ENCODE data around the gene VPS39.

The VPS39 gene

GRCh38 chr15:42201801-42202200 lies 6.3 kb downstream of the VPS39 start:
- no peak for DNase-seq (ENCODE audit: low spot score)

GRCh38 chr15:42199126-42199525 lies 9.0 kb downstream of the VPS39 start:
- DNase-seq (ENCODE audit: low spot score): no peak

GRCh38 chr15:42198516-42198915 lies 9.6 kb downstream of the VPS39 start:
- DNase-seq (ENCODE audit: low spot score): no peak

GRCh38 chr15:42194513-42194912 lies 13.6 kb downstream of the VPS39 start:
- DNase-seq (ENCODE audit: low spot score): no peak

GRCh38 chr15:42193383-42193782 lies 14.7 kb downstream of the VPS39 start:
- DNase-seq (ENCODE audit: low spot score): no peak

GRCh38 chr15:42191610-42192346 lies 16.3 kb downstream of the VPS39 start:
- DNase-seq (ENCODE audit: low spot score): no peak

GRCh38 chr15:42190370-42190769 lies 17.7 kb downstream of the VPS39 start:
- DNase-seq (ENCODE audit: low spot score): no peak

DNA sequence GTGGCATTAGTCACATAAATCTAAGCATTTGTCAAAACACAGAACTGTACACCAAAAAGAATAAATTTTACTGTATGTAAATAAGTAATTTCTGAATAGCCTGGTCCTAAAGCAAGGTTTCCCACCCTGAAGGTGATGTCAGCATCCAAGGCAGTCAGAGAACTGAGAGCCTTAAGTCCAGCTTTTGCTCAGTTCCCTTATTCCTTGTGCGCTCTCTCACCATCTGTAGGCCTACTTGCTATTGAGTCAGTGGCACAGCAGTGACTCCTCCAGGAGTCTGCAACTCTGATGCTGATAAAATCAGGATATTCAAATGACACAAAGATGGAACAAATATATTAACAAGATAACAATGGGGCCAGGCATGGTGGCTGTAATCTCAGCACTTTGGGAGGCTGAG lies 22.3 kb downstream of the VPS39 start:
- no peak for DNase-seq (ENCODE audit: low spot score)

GRCh38 chr15:42184736-42185135 lies 23.4 kb downstream of the VPS39 start:
- no peak for DNase-seq (ENCODE audit: low spot score)

GRCh38 chr15:42184296-42184695 lies 23.8 kb downstream of the VPS39 start:
- DNase-seq (ENCODE audit: low spot score): no peak

DNA sequence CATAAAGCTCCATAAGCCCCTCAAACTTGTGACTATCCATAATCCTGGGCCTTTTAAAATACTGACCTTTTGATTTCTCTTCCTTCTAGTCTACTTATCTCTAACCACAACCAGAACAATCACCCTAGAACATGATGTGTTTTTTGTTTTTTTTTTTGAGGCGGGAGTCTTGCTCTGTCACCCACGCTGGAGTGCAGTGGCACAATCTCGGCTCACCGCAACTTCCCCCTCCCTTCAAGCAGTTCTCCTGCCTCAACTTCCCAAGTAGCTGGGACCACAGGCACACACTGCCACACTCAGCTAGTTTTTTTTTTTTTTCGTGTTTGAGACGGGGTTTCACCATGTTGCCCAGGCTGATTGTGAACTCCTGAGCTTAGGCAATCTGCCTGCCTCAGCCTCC lies 25.1 kb downstream of the VPS39 start:
- no peak for DNase-seq (ENCODE audit: low spot score)

DNA sequence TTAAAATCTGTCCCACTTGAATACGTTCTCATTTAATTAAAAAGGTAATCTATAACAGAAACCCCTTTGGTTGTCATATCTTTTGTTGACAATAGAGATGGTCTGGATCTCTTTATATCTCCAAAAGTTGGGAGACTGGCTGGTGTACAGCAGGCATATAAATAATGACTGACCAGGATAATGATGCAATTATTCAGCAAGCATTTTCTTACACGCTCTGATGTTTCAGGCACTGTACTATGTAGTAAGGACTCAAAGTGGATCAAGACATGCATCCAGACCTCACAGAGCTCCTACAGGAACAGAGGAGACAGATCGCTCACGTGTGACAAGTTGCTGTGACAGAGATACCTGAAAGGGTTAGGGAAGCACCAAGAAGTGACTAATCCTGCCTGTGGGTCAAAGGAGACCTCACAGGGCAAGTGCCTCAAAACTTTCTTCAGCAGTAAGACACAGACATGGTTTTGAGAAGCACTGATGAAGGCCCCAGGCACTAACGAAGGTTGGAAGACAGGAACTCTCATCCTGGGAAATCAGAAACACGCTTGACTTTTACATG lies 25.7 kb downstream of the VPS39 start:
- DNase-seq (ENCODE audit: low spot score): no peak

DNA sequence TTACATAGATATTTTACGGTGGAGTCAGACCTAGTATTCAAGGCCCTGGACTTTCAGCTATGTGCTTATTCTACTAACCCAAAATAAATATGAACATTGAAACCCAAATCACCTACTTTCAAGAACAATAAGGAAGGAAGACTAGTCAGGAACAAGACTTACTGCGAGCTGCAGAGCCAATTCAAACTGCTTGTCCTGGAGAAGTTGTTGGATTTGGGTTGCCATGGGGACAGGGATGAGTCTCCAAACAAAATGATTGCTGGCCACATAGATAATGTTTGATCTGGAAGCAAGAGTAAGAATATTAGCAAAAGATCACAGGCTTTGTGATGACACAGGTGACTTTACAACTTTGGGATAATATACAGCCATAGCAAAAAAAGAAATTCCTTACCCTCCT lies 30.0 kb downstream of the VPS39 start:
- DNase-seq (ENCODE audit: low spot score): no peak

DNA sequence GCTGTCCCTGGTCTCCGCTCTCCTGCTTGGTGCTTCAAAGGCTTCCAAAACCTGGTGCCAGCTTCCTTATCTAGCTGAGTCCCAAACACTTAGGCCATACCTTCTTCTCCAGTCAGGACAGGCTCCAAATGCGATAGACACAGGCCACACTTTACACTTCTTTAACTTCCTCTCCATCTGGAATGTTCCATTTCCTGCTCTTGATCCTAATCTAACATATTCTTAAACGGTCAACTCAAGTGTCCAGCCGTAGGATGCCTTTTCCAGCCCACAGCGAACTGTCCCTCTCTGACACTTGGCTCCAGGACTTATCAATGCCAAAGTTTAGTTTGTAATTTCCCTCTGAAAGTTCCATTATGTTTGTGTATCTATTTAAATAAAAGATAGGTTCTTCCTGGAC lies 32.4 kb downstream of the VPS39 start:
- no peak for DNase-seq (ENCODE audit: low spot score)

DNA sequence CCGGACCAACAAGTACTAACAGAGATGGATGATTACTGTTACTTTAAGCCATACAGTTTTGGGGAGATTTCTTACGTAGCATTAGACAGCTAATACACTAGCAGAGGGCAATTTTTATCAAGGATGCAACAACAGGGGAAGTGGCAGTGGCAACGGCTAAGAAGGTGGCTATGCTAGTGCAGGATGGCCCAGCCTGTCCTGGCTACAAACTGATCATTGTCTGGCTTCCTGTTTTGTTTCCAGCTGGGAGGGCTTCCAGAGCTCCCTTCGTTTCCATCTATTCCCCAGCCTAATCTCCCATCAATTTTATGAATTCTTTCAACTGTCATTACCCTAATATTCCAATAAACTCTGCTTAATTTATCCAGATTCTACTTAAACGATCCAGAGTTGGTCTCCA lies 35.6 kb downstream of the VPS39 start:
- no peak for DNase-seq (ENCODE audit: low spot score)

DNA sequence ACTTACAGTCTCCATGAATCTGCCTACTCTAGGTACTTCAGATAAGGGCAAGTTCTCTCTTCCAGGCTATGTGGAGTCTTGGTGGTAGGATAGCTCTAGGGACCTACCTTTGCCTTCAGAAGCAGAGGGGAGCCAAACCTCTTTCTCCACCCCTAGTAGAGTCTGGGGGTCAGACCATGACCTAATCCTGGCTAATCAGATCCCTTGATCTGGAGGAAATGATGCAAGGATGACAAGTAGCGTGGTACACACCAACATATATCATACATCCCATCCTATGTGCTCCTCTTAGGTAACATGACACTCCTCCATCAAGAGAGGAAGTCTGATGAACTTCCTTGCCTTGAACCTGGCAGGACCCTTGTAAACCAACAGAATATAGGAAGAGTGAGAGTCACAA lies 36.3 kb downstream of the VPS39 start:
- DNase-seq (ENCODE audit: low spot score): no peak

DNA sequence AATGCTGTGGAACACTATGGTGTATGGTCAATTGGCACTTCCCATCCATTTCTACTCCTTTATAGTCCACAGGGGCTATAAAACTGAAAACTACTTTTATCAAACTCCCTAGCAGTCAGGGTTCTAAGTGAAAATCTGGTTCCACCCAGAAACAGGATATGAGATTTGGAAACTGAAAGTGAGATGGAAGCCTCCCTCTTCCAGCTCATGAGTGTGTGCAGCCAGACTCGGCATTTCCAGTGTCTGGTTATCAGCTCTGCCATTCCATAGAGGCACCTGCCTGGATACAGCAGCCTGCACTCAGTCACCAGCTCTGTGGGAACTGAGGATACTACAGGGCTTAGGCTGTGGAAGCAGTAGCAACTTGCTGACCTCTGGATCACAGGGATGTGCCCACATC lies 37.0 kb downstream of the VPS39 start:
- no peak for DNase-seq (ENCODE audit: low spot score)

GRCh38 chr15:42166225-42166940 lies 41.7 kb downstream of the VPS39 start:
- no peak for DNase-seq (ENCODE audit: low spot score)

- DNase-seq (ENCODE audit: low spot score): no peak
Observed at GRCh38 chr15:42165106-42165505, 43.0 kb downstream of the VPS39 start.

DNA sequence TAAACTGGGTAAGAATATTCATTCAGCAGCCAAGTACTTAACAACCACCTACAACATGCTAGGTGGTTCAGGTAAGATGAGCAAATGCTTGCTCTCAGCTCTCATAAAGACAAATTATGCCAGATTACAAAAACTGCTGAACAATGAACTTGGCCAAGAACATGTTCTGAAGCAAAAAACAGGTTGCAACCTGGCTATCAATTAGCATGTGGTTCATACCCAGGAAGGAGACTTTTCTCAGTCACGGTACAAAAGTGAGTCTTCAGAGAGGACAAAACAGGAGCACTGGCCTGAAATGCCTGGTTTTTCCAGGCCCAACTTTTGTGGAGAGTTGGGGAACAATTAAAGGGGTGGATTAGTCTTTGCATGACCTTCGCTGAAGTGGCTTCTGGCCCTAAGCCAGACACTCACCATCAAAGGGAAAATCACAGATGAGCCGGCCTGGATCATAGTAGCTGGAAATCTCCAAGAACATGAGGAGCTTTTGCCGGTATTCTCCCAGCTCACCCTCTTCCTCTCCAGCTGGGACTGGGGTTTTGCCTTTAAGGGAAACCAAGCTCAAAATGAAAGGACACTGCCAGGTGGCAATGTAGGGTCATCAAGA lies 44.1 kb downstream of the VPS39 start:
- no peak for DNase-seq (ENCODE audit: low spot score)

- DNase-seq (ENCODE audit: low spot score): no peak
Observed at GRCh38 chr15:42163291-42163690, 44.8 kb downstream of the VPS39 start.

DNA sequence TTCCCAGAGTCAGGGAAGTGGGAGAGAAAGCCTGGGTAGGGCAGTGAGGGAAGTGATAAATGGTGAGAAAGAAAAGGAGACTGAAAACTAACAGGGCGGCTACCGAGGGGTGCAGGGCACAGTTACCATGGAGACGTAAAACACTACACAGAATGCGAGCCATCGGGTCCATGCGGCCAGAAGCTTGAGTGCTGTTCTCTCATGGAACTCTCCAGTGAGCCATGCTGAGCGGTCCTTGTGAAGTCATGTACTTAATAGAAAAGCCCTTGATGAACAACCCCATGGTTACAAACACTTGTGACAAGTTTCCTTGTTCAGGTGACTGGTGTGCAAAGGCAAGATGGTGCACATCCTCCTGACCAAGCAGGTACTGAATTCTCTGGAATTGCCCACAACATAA lies 48.0 kb downstream of the VPS39 start:
- DNase-seq (ENCODE audit: low spot score): no peak

GRCh38 chr15:42159381-42160015 lies 48.6 kb downstream of the VPS39 start:
- no peak for DNase-seq (ENCODE audit: low spot score)

Measured in AG08395 (cell line).